NCI-H2196 (cell line): Measurements from ENCODE around the gene PCDHGC5.

Source experiments
- DNase-seq: peaks from one replicate; lab custom pipeline; 2025; ENCODE audit not compliant: unreplicated experiment; lab: John Stamatoyannopoulos, UW

PCDHGC5 gene

GRCh38 chr5:141490771-141491170 is 1.9 kb downstream of the PCDHGC5 start:
- DNase-seq: no peak

- no peak for DNase-seq
Observed at GRCh38 chr5:141491323-141492167, 2.7 kb downstream of the PCDHGC5 start.

- DNase-seq: no peak
Observed at GRCh38 chr5:141492168-141492885, 3.4 kb downstream of the PCDHGC5 start.

GRCh38 chr5:141493500-141494422 is 4.9 kb downstream of the PCDHGC5 start:
- DNase-seq: no peak

GRCh38 chr5:141494761-141495452 is 6.0 kb downstream of the PCDHGC5 start:
- DNase-seq: no peak

GRCh38 chr5:141495453-141495811 is 6.6 kb downstream of the PCDHGC5 start:
- DNase-seq: no peak

- no peak for DNase-seq
Observed at GRCh38 chr5:141496038-141496437, 7.2 kb downstream of the PCDHGC5 start.

- DNase-seq: no peak
Observed at GRCh38 chr5:141501761-141502160, 12.9 kb downstream of the PCDHGC5 start.

- no peak for DNase-seq
Observed at GRCh38 chr5:141503681-141504080, 14.8 kb downstream of the PCDHGC5 start.

GRCh38 chr5:141504216-141504615 is 15.3 kb downstream of the PCDHGC5 start:
- no peak for DNase-seq

- no peak for DNase-seq
Observed at GRCh38 chr5:141506381-141507155, 17.7 kb downstream of the PCDHGC5 start.

GRCh38 chr5:141507387-141508091 is 18.7 kb downstream of the PCDHGC5 start:
- no peak for DNase-seq

GRCh38 chr5:141508440-141508797 is 19.5 kb downstream of the PCDHGC5 start:
- no peak for DNase-seq

GRCh38 chr5:141508798-141509611 is 20.1 kb downstream of the PCDHGC5 start:
- no peak for DNase-seq

GRCh38 chr5:141510160-141510559 is 21.3 kb downstream of the PCDHGC5 start:
- no peak for DNase-seq

- no peak for DNase-seq
Observed at GRCh38 chr5:141510850-141511601, 22.1 kb downstream of the PCDHGC5 start.

- DNase-seq: no peak
Observed at GRCh38 chr5:141511771-141512325, 23.0 kb downstream of the PCDHGC5 start.
